AG09309 (cell line): Measurements from ENCODE around the gene LDHD.

ENCODE experiments used
- DNase-seq: peaks from one replicate; pipeline ENCODE4 v3.0.0-alpha.2; 2010; ENCODE audit warnings: low read depth
- H3K4me3 ChIP-seq: 2 replicates; pipeline ENCODE4 v1.5.1; 2011; ENCODE audit warnings: mild to moderate bottlenecking, low read depth, low read length, moderate library complexity; ENCODE audit not compliant: control insufficient read depth
- CTCF ChIP-seq: IDR thresholded peaks from 2 replicates; pipeline ENCODE4 v1.5.1; 2011; ENCODE audit warnings: mild to moderate bottlenecking, low read depth, low read length, inconsistent platforms; ENCODE audit not compliant: insufficient read depth, control insufficient read depth; ENCODE audit errors: missing control alignments

LDHD gene

GRCh38 chr16:75106351-75107274 is 10.0 kb downstream of the LDHD start:
- H3K4me3 ChIP-seq, result no peak overlapping the region
- no peak for TF ChIP-seq CTCF
- DNase-seq, result no peak

- DNase-seq, result no peak
- H3K4me3 ChIP-seq, result no peak overlapping the region
- TF ChIP-seq CTCF, result no peak
Observed at GRCh38 chr16:75105306-75106061, 11.1 kb downstream of the LDHD start.

- DNase-seq, result no peak
- no peak for TF ChIP-seq CTCF
- no peak overlapping the region for H3K4me3 ChIP-seq
Observed at GRCh38 chr16:75104836-75105235, 11.7 kb downstream of the LDHD start.

- H3K4me3 ChIP-seq, result no peak overlapping the region
- no peak for TF ChIP-seq CTCF
- no peak for DNase-seq
Observed at GRCh38 chr16:75103994-75104393, 12.6 kb downstream of the LDHD start.

- no peak for DNase-seq
- no peak overlapping the region for H3K4me3 ChIP-seq
- no peak for TF ChIP-seq CTCF
Observed at GRCh38 chr16:75102595-75102994, 14.0 kb downstream of the LDHD start.

GRCh38 chr16:75101635-75102034 is 14.9 kb downstream of the LDHD start:
- TF ChIP-seq CTCF, result no peak
- no peak for DNase-seq
- no peak overlapping the region for H3K4me3 ChIP-seq
